Activated CD4-positive, alpha-beta T cell treated with anti-CD3 and anti-CD28 coated beads, Interleukin-2, Interleukin-4, amounts not matched to agents 100 ng/mL and 50 ng/mL, durations not matched to agents 16 hours and 8 hours (primary cell): ENCODE results near the gene ACOT7.
"Not testable (repeated sequence)": the region's sequence is repeated elsewhere in the genome, so short reads cannot be mapped to it uniquely, and the experiment has no call there.

Source experiments
- DNase-seq: peaks from one replicate; pipeline ENCODE4 v3.0.0-alpha.2; 2020; ENCODE audit warnings: low spot score

Gene ACOT7

GRCh38 chr1:6310116-6310848 lies 83.3 kb downstream of the ACOT7 start:
- DNase-seq = no peak

GRCh38 chr1:6309564-6309963 lies 84.0 kb downstream of the ACOT7 start:
- no peak for DNase-seq

- DNase-seq = no peak
Measured at GRCh38 chr1:6308449-6308848, 85.1 kb downstream of the ACOT7 start.

GRCh38 chr1:6307682-6308081 lies 85.9 kb downstream of the ACOT7 start:
- not testable (repeated sequence) for DNase-seq

- DNase-seq = no peak
Measured at GRCh38 chr1:6307099-6307498, 86.5 kb downstream of the ACOT7 start.

GRCh38 chr1:6303397-6304012 lies 90.1 kb downstream of the ACOT7 start:
- no peak for DNase-seq

GRCh38 chr1:6302568-6302967 lies 91.0 kb downstream of the ACOT7 start:
- no peak for DNase-seq

GRCh38 chr1:6301526-6301925 lies 92.0 kb downstream of the ACOT7 start:
- no peak for DNase-seq

GRCh38 chr1:6300342-6301048 lies 93.1 kb downstream of the ACOT7 start:
- no peak for DNase-seq

GRCh38 chr1:6299557-6300165 lies 93.9 kb downstream of the ACOT7 start:
- DNase-seq = no peak

- no peak for DNase-seq
Measured at GRCh38 chr1:6298940-6299465, 94.6 kb downstream of the ACOT7 start.

- no peak for DNase-seq
Measured at GRCh38 chr1:6298530-6298929, 95.0 kb downstream of the ACOT7 start.

GRCh38 chr1:6295910-6296309 lies 97.7 kb downstream of the ACOT7 start:
- no peak for DNase-seq

- DNase-seq = no peak
Measured at GRCh38 chr1:6294890-6295556, 98.5 kb downstream of the ACOT7 start.

- no peak for DNase-seq
Measured at GRCh38 chr1:6294080-6294889, 99.3 kb downstream of the ACOT7 start.

- no peak for DNase-seq
Measured at GRCh38 chr1:6292102-6292501, 101.5 kb downstream of the ACOT7 start.

GRCh38 chr1:6288665-6289064 lies 104.9 kb downstream of the ACOT7 start:
- DNase-seq = no peak

GRCh38 chr1:6288026-6288425 lies 105.5 kb downstream of the ACOT7 start:
- no peak for DNase-seq

GRCh38 chr1:6287431-6287886 lies 106.1 kb downstream of the ACOT7 start:
- DNase-seq = no peak

GRCh38 chr1:6287029-6287428 lies 106.5 kb downstream of the ACOT7 start:
- DNase-seq = no peak

- no peak for DNase-seq
Measured at GRCh38 chr1:6286266-6286665, 107.3 kb downstream of the ACOT7 start.
